Measurements from ENCODE around the gene TCAIM.

The TCAIM gene

GRCh38 chr3:44451441-44451840, 112.9 kb downstream of the TCAIM start:
- TF ChIP-seq, protein P1, sequence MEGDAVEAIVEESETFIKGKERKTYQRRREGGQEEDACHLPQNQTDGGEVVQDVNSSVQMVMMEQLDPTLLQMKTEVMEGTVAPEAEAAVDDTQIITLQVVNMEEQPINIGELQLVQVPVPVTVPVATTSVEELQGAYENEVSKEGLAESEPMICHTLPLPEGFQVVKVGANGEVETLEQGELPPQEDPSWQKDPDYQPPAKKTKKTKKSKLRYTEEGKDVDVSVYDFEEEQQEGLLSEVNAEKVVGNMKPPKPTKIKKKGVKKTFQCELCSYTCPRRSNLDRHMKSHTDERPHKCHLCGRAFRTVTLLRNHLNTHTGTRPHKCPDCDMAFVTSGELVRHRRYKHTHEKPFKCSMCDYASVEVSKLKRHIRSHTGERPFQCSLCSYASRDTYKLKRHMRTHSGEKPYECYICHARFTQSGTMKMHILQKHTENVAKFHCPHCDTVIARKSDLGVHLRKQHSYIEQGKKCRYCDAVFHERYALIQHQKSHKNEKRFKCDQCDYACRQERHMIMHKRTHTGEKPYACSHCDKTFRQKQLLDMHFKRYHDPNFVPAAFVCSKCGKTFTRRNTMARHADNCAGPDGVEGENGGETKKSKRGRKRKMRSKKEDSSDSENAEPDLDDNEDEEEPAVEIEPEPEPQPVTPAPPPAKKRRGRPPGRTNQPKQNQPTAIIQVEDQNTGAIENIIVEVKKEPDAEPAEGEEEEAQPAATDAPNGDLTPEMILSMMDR (IDR thresholded peaks at IDR 0.05; ENCODE audit: poor library complexity, severe bottlenecking) = no peak
- Histone ChIP-seq H3K36me3 (ENCODE audit: low read depth) (peaks cover 82% of the 10 kb centered on the region), H3K4me3 (ENCODE audit: severe bottlenecking) (no peak overlapping the region), H3K4me1 (ENCODE audit: insufficient read depth, poor library complexity, severe bottlenecking) (no peaks in the 10 kb centered on the region), H3K27me3 (ENCODE audit: insufficient read depth, poor library complexity, severe bottlenecking) (no peaks in the 10 kb centered on the region), H3K9me3 (ENCODE audit: severe bottlenecking) (no peaks in the 10 kb centered on the region), H3K27ac (ENCODE audit: poor library complexity, severe bottlenecking) (no peak overlapping the region)
- ATAC-seq (ENCODE audit: low read depth) (no peak), DNase-seq (ENCODE audit: low spot score) (no peak)

DNA sequence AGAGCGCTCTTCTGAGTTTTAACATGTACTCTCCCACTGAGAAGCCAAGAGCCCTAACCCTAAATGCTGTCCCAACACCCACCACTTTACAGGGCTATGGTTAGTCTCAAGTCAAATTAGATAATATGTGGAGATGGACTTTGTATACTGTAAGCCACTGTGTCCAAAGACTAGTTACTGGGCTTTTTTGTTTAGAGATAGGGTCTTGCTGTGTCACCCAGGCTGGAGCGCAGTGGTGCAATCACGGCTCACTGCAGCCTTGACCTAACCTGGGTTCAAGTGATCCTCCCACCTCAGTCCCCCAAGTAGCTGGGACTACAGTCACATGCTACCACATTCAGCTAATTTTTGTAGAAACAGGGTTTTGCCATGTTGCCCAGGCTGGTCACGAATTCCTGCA, 115.7 kb downstream of the TCAIM start:
- H3K4me1 ChIP-seq (ENCODE audit: insufficient read depth, poor library complexity, severe bottlenecking) = no peaks in the 10 kb centered on the region
- no peaks in the 10 kb centered on the region for H3K9me3 ChIP-seq (ENCODE audit: severe bottlenecking)
- no peaks in the 10 kb centered on the region for H3K27me3 ChIP-seq (ENCODE audit: insufficient read depth, poor library complexity, severe bottlenecking)
- DNase-seq (ENCODE audit: low spot score) (no peak), ATAC-seq (ENCODE audit: low read depth) (no peak)
- TF ChIP-seq, protein P1 (IDR thresholded peaks at IDR 0.05; ENCODE audit: poor library complexity, severe bottlenecking) = no peak
- H3K36me3 ChIP-seq (ENCODE audit: low read depth) = peaks cover 71% of the 10 kb centered on the region
- H3K27ac ChIP-seq (ENCODE audit: poor library complexity, severe bottlenecking) = no peak overlapping the region
- no peak overlapping the region for H3K4me3 ChIP-seq (ENCODE audit: severe bottlenecking)

- Histone ChIP-seq H3K4me1 (ENCODE audit: insufficient read depth, poor library complexity, severe bottlenecking) (no peaks in the 10 kb centered on the region), H3K4me3 (ENCODE audit: severe bottlenecking) (no peak overlapping the region), H3K27me3 (ENCODE audit: insufficient read depth, poor library complexity, severe bottlenecking) (no peaks in the 10 kb centered on the region), H3K9me3 (ENCODE audit: severe bottlenecking) (no peaks in the 10 kb centered on the region), H3K27ac (ENCODE audit: poor library complexity, severe bottlenecking) (no peak overlapping the region), H3K36me3 (ENCODE audit: low read depth) (peaks cover 61% of the 10 kb centered on the region)
- no peak for ATAC-seq (ENCODE audit: low read depth)
- TF ChIP-seq, protein P1 (IDR thresholded peaks at IDR 0.05; ENCODE audit: poor library complexity, severe bottlenecking) = no peak
- DNase-seq (ENCODE audit: low spot score) = no peak
Observed at GRCh38 chr3:44455318-44455717, 116.8 kb downstream of the TCAIM start.

Data from RWPE2 (cell line).